ENCODE results near the gene ANKAR.

The ANKAR gene

DNA sequence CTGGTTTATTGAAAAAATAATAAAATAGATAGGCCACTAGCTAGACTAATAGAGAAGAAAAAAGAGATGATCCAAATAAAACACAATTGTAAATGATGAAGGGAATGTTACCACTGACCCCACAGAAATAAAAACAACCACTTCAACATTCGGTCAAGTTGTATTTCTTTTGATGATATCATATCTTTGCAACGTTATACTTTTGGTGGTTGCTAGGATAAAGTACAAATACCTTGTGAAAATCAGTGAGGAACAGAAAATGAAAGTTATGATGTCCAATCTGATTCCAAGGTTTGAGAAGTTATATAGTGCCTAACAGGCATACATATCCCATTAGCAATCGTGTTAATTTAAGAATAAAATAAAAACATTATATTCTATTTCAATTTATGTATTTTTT is 19.8 kb upstream of the ANKAR start:
- Histone ChIP-seq H4K20me1 (ENCODE audit: insufficient read depth, low read length, poor library complexity, severe bottlenecking) (no peaks in the 10 kb centered on the region), H3K9me3 (ENCODE audit: insufficient read depth, low read depth, low read length) (no peaks in the 10 kb centered on the region), H3K79me2 (ENCODE audit: insufficient read depth, low read length) (no peaks in the 10 kb centered on the region), H3K4me1 (ENCODE audit: insufficient read depth, low read length, poor library complexity, severe bottlenecking) (peaks cover 14% of the 10 kb centered on the region), H3K4me3 (ENCODE audit: low read length, poor library complexity, severe bottlenecking) (no peak overlapping the region), H3K4me2 (ENCODE audit: low read depth, low read length, poor library complexity, severe bottlenecking) (no peak overlapping the region), H3F3A (ENCODE audit: low read depth) (0 out of 2 replicates have a peak, but pooled peaks cover 3% of the 10 kb centered on the region), H3K27me3 (ENCODE audit: insufficient read depth, low read length, poor library complexity, severe bottlenecking) (no peaks in the 10 kb centered on the region), H3K9ac (ENCODE audit: low read depth, low read length, poor library complexity, severe bottlenecking) (no peak overlapping the region), H3K36me3 (ENCODE audit: insufficient read depth, low read length) (no peaks in the 10 kb centered on the region), H3K9me2 (replicated peaks; ENCODE audit: low read depth, low read length) (no peaks in the 10 kb centered on the region), H2AFZ (ENCODE audit: low read length) (no peak overlapping the region)
- TF ChIP-seq, protein P1, sequence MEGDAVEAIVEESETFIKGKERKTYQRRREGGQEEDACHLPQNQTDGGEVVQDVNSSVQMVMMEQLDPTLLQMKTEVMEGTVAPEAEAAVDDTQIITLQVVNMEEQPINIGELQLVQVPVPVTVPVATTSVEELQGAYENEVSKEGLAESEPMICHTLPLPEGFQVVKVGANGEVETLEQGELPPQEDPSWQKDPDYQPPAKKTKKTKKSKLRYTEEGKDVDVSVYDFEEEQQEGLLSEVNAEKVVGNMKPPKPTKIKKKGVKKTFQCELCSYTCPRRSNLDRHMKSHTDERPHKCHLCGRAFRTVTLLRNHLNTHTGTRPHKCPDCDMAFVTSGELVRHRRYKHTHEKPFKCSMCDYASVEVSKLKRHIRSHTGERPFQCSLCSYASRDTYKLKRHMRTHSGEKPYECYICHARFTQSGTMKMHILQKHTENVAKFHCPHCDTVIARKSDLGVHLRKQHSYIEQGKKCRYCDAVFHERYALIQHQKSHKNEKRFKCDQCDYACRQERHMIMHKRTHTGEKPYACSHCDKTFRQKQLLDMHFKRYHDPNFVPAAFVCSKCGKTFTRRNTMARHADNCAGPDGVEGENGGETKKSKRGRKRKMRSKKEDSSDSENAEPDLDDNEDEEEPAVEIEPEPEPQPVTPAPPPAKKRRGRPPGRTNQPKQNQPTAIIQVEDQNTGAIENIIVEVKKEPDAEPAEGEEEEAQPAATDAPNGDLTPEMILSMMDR (conservative IDR thresholded peaks at IDR 0.05; ENCODE audit: low read length): no peak
- no peak for TF ChIP-seq EZH2phosphoT487 (IDR thresholded peaks at IDR 0.05; ENCODE audit: borderline replicate concordance)

DNA sequence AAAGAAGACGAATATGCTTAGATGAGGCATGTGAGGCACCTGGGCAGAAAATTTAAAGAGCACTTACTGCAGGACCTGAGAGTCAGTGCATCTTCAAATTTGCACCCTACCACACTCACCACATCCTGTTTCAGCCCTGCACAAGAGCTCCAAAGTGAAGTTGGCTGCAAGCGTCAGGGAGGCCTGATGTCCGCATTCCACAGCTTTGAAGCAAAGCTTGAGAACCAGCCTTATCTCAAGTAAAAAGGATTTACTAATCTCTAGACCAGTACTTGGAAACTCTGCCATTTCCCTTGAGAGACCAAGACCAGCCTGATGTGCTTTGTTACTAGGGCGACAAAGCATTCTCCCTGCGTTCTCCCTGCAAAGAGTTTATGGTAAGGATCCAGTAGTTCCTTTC is 16.6 kb upstream of the ANKAR start:
- Histone ChIP-seq H2AFZ (ENCODE audit: low read length) (peak overlapping the region; percentile 71), H3F3A (ENCODE audit: low read depth) (0 out of 2 replicates have a peak, but pooled peaks cover 3% of the 10 kb centered on the region), H3K79me2 (ENCODE audit: insufficient read depth, low read length) (peaks cover 16% of the 10 kb centered on the region), H3K36me3 (ENCODE audit: insufficient read depth, low read length) (no peaks in the 10 kb centered on the region), H3K27me3 (ENCODE audit: insufficient read depth, low read length, poor library complexity, severe bottlenecking) (no peaks in the 10 kb centered on the region), H3K9me3 (ENCODE audit: insufficient read depth, low read depth, low read length) (no peaks in the 10 kb centered on the region), H4K20me1 (ENCODE audit: insufficient read depth, low read length, poor library complexity, severe bottlenecking) (peaks cover 7% of the 10 kb centered on the region), H3K9me2 (replicated peaks; ENCODE audit: low read depth, low read length) (no peaks in the 10 kb centered on the region), H3K9ac (ENCODE audit: low read depth, low read length, poor library complexity, severe bottlenecking) (peak overlapping the region; percentile 37), H3K4me1 (ENCODE audit: insufficient read depth, low read length, poor library complexity, severe bottlenecking) (peaks cover 25% of the 10 kb centered on the region), H3K4me2 (ENCODE audit: low read depth, low read length, poor library complexity, severe bottlenecking) (peak overlapping the region; percentile 69), H3K4me3 (ENCODE audit: low read length, poor library complexity, severe bottlenecking) (peak overlapping the region; percentile 58)
- TF ChIP-seq EZH2phosphoT487 (IDR thresholded peaks at IDR 0.05; ENCODE audit: borderline replicate concordance): no peak
- TF ChIP-seq, protein P1 (conservative IDR thresholded peaks at IDR 0.05; ENCODE audit: low read length): no peak

DNA sequence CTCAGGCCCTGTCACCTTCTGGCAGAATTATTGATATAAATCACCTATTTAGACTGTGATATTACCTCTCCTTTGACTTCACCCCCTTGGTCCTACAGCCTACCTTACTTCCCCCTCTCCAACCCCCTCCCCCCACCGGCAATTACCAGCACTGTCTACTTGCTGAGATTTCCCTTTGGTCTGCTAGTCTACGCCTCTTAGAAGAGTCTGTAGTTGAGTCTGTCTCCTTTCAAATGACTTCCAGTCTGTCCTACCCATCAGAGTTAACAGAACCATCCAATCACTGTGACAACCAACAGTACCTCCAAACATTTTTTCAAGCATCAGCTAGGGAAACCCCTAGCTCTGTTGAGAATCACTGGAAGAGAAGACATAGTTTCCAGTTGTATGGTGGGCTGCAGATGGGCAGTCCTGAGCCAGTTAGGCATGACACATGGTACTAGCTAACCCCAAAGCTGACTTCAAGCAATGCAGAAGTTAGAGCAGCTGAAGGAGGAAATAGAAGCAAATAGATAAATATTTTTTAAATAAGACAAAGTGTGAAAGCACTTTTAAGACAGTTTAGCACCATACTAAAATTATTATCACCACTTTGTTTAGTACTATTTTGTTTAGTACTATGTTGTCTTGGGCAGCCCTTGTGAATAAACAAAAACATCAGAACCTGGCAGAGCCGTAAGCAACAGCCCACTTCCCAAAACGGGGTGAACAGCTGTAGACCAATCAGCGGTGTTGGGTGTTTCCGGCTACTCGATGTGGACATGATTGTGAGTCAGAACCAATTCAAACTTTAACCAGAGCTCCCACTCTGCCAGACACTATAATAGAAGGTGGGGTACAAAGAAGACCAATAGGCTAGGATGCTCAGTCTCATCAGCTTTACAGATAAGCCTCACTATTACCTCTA is 15.9 kb upstream of the ANKAR start:
- Histone ChIP-seq H3K4me2 (ENCODE audit: low read depth, low read length, poor library complexity, severe bottlenecking) (peak overlapping the region; percentile 69), H3K79me2 (ENCODE audit: insufficient read depth, low read length) (peaks cover 20% of the 10 kb centered on the region), H3F3A (ENCODE audit: low read depth) (0 out of 2 replicates have a peak, but pooled peaks cover 3% of the 10 kb centered on the region), H3K9me3 (ENCODE audit: insufficient read depth, low read depth, low read length) (no peaks in the 10 kb centered on the region), H3K4me1 (ENCODE audit: insufficient read depth, low read length, poor library complexity, severe bottlenecking) (peaks cover 28% of the 10 kb centered on the region), H3K27me3 (ENCODE audit: insufficient read depth, low read length, poor library complexity, severe bottlenecking) (no peaks in the 10 kb centered on the region), H3K9me2 (replicated peaks; ENCODE audit: low read depth, low read length) (no peaks in the 10 kb centered on the region), H4K20me1 (ENCODE audit: insufficient read depth, low read length, poor library complexity, severe bottlenecking) (peaks cover 10% of the 10 kb centered on the region), H3K9ac (ENCODE audit: low read depth, low read length, poor library complexity, severe bottlenecking) (peak overlapping the region; percentile 37), H3K4me3 (ENCODE audit: low read length, poor library complexity, severe bottlenecking) (peak overlapping the region; percentile 58), H3K36me3 (ENCODE audit: insufficient read depth, low read length) (no peaks in the 10 kb centered on the region), H2AFZ (ENCODE audit: low read length) (peak overlapping the region; percentile 71)
- TF ChIP-seq, protein P1 (conservative IDR thresholded peaks at IDR 0.05; ENCODE audit: low read length): no peak
- TF ChIP-seq EZH2phosphoT487 (IDR thresholded peaks at IDR 0.05; ENCODE audit: borderline replicate concordance): no peak
